K562 (cell line): ENCODE measurements around the gene ISG20L2. TPM values are rescaled to one million over a fixed set of nuclear protein-coding genes. Genes with fewer than 3 reads are reported as not detected.

Experiments used
- CC2D1A ChIP-seq: fragments of 450-650 bp; IDR thresholded peaks from 2 replicates; pipeline ENCODE4 v1.6.1; 2017; ENCODE audit warnings: mild to moderate bottlenecking
- CHD4 ChIP-seq: fragments of 200-600 bp; sonication (generic); IDR thresholded peaks from 3 replicates; pipeline ENCODE4 v1.6.1; 2012; ENCODE audit warnings: low read depth, mild to moderate bottlenecking, mixed read lengths, low read length, inconsistent platforms; ENCODE audit not compliant: insufficient read depth, insufficient replicate concordance, poor library complexity, severe bottlenecking
- CSDE1 ChIP-seq, 2 experiments: fragments of 450-650 bp; IDR thresholded peaks; 2 replicates each; pipeline ENCODE4 v1.6.1; 2016; ENCODE audit warnings: mild to moderate bottlenecking in 1 of 2
- CTBP1 ChIP-seq: fragments of 450-650 bp; IDR thresholded peaks from 2 replicates; pipeline ENCODE4 v1.6.1; 2016; ENCODE audit warnings: borderline replicate concordance
- HMGN3 ChIP-seq: IDR thresholded peaks from 2 replicates; pipeline ENCODE4 v1.6.1; 2011; ENCODE audit warnings: borderline replicate concordance, low read depth, mild to moderate bottlenecking, mixed read lengths, low read length; ENCODE audit not compliant: insufficient read length; ENCODE audit errors: extremely low read depth
- JUNB ChIP-seq: fragments of 450-650 bp; formaldehyde crosslinking; conservative IDR thresholded peaks from 2 replicates; pipeline ENCODE4 v1.4.0; 2020; ENCODE audit warnings: mild to moderate bottlenecking
- MAZ ChIP-seq, 2 experiments: fragments of 450-650 bp in 1 of 2; sonication (generic) in 1 of 2; formaldehyde crosslinking; IDR thresholded peaks in 1 of 2; conservative IDR thresholded peaks in 1 of 2; 2 replicates each; pipeline versions ENCODE4 v1.4.0 to v1.5.0; 2020; ENCODE audit warnings: mild to moderate bottlenecking in 1 of 2, missing genetic modification reagents in 1 of 2
- MXI1 ChIP-seq: IDR thresholded peaks from 2 replicates; pipeline ENCODE4 v1.6.1; 2011; ENCODE audit warnings: low read depth, mild to moderate bottlenecking, improper control_type of control experiment, low read length
- NFATC3 ChIP-seq: fragments of 450-650 bp; IDR thresholded peaks from 2 replicates; pipeline ENCODE4 v1.6.1; 2017; ENCODE audit warnings: mild to moderate bottlenecking
- PCBP1 ChIP-seq: fragments of 200-400 bp; formaldehyde crosslinking; IDR thresholded peaks from 2 replicates; pipeline ENCODE4 v1.6.1; 2018; ENCODE audit warnings: mild to moderate bottlenecking, low read depth, low read length; ENCODE audit not compliant: poor library complexity, severe bottlenecking
- SMC3 ChIP-seq: conservative IDR thresholded peaks from 2 replicates; pipeline ENCODE4 v1.6.1; 2011; ENCODE audit warnings: low read depth, low read length, improper control_type of control experiment; ENCODE audit not compliant: insufficient read depth
- STAT5B ChIP-seq: fragments of 250-450 bp; sonication (Bioruptor Pico); IDR thresholded peaks from 2 replicates; pipeline ENCODE4 v1.8.0; 2021; ENCODE audit warnings: mild to moderate bottlenecking, inconsistent platforms
- ZBTB7A ChIP-seq: IDR thresholded peaks from 2 replicates; pipeline ENCODE4 v1.6.1; 2011; ENCODE audit warnings: low read depth, mild to moderate bottlenecking, low read length, moderate library complexity, borderline replicate concordance; ENCODE audit not compliant: control insufficient read depth
- ZBTB8A ChIP-seq: fragments of 450-650 bp; IDR thresholded peaks from 2 replicates; pipeline ENCODE4 v1.6.1; 2018; ENCODE audit warnings: mild to moderate bottlenecking, moderate library complexity; ENCODE audit not compliant: partially characterized antibody
- ZKSCAN8 ChIP-seq: fragments of 200-800 bp; sonication (Bioruptor generic); IDR thresholded peaks from 2 replicates; pipeline ENCODE4 v1.6.1; 2016; ENCODE audit warnings: missing genetic modification characterization, missing compliant biosample characterization
- ZNF785 ChIP-seq: fragments of 250-450 bp; sonication (Bioruptor Pico); IDR thresholded peaks from 2 replicates; pipeline ENCODE4 v1.4.0; 2020; ENCODE audit warnings: mild to moderate bottlenecking
- polyA plus RNA-seq, 8 experiments: library from polyadenylated mRNA; depleted of rRNA in 4 of 8; stranded (reverse) in 5 of 8; unstranded in 3 of 8; fragments of >200 nt; fragmentation: Nextera tagmentation in 2 of 8; fragmentation: Illumina TruSeq in 1 of 8; extraction: Ambion mirVana in 2 of 8; extraction: Trizol in 1 of 8; gene quantifications; 2 replicates each; pipeline versions ENCODE4 v1.2.1 to v1.2.3, GENCODE V29; 2011 to 2014; ENCODE audit warnings: inconsistent platforms in 1 of 8, missing spikeins in 1 of 8
- total RNA-seq, 7 experiments: library from RNA; depleted of rRNA in 6 of 7; stranded (reverse); fragments of >200 nt in 6 of 7; fragmentation: Illumina TruSeq in 2 of 7; extraction: Trizol in 2 of 7; gene quantifications; 2 replicates each; pipeline versions ENCODE4 v1.2.1 to v1.2.3, GENCODE V29; 2011 to 2021; ENCODE audit warnings: low replicate concordance in 1 of 7
- TF ChIP-seq, protein P1 (sequence below), 2 experiments: IDR thresholded peaks; 2 replicates each; pipeline ENCODE4 v1.6.1; 2011; ENCODE audit warnings: borderline replicate concordance in 1 of 2, control low read depth in 1 of 2, low read depth in 1 of 2, low read length in 1 of 2, mild to moderate bottlenecking in 1 of 2, mixed read lengths in 1 of 2, moderate library complexity in 1 of 2; ENCODE audit not compliant: insufficient read depth in 1 of 2, insufficient read length in 1 of 2, poor library complexity in 1 of 2, severe bottlenecking in 1 of 2; ENCODE audit errors: extremely low read depth in 1 of 2
- TF ChIP-seq, protein P2 (sequence below): fragments of 450-650 bp; IDR thresholded peaks from one replicate; pipeline ENCODE4 v1.6.1; 2018; ENCODE audit warnings: mild to moderate bottlenecking, moderate library complexity; ENCODE audit not compliant: partially characterized antibody
- TF ChIP-seq, protein P3 (sequence below): IDR thresholded peaks from 2 replicates; pipeline ENCODE4 v1.6.1; 2011; ENCODE audit warnings: borderline replicate concordance, low read depth, mild to moderate bottlenecking, moderate library complexity, low read length; ENCODE audit not compliant: insufficient read depth, poor library complexity, severe bottlenecking

ISG20L2 gene
- total and polyA plus RNA-seq, 9 of the 15 experiments (the other 6 are each of a cell fraction or from before 2014, with no cell fraction given), result 21.3 to 130 (median 50.3) TPM

DNA sequence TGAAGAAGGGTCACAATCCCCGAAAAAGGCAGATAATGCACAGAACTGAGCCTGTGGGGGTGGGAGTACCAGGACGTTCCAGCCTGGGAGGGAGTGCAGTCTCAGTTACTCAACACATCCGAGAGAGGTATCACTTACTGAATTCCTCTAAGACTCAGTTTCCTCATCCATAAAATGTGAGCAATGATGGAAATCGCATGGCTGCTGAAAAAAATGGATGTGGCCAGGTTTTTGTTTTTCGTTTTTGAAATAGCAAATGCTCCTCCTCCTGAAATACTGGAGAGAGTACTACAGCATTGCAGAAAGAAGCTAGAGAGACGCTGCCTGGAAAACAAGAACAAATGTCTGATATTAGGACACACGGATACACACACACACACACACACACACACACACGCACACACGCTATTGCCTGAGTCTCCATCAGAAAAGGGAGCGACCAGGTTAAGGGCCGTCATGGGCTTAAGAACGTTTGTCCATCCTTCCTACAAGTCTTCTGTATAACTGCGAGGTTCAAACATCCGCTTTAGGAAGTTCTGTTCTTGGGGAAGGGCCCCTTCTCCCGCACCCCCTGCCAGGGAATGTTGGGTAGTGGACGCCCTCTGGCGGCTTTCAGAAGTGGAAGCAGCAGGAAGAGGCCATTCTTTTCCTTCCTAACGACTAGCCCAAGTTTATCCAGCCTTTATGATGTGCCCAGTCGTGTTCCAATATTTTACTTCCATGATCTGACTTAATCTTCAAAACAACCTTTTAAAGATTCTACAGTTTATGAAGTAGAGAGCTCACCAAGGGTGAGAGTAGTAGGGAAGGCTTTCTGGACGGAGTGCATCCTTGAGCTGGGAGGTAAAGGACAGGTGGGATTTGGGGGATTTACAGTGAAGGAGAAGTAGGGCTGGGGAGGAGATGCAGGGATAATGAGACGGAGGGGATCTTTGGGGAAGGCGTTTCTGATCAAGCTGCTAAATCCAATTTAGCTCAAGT is 50.7 kb downstream of the ISG20L2 start (continued):
- TF ChIP-seq ZBTB8A (no peak), NFATC3 (0 out of 2 replicates have a peak, but pooled peaks have one; percentile 25), MXI1 (0 out of 2 replicates have a peak, but pooled peaks have one; percentile 15), CC2D1A (peak; percentile 83), CSDE1 (IDR thresholded peaks at IDR 0.05) (no peak), PCBP1 (no peak), SMC3 (peak; percentile 94), CTBP1 (peak; percentile 17; the same call in 1 of the 2 replicates), ZKSCAN8 (CRISPR knock-in tag) (no peak), JUNB (CRISPR knock-in tag) (no peak), CHD4 (no peak), ZBTB7A (peak; percentile 85; the same call in 1 of the 2 replicates), STAT5B (CRISPR knock-in tag) (no peak), HMGN3 (no peak), ZNF785 (CRISPR knock-in tag) (no peak), MAZ (CRISPR knock-in tag; conservative IDR thresholded peaks at IDR 0.05 in 1 of 2, IDR thresholded peaks at IDR 0.05 in 1 of 2) (peak; percentile 47 to 92; a peak in 3 of 4 replicates)
- TF ChIP-seq, protein P1, sequence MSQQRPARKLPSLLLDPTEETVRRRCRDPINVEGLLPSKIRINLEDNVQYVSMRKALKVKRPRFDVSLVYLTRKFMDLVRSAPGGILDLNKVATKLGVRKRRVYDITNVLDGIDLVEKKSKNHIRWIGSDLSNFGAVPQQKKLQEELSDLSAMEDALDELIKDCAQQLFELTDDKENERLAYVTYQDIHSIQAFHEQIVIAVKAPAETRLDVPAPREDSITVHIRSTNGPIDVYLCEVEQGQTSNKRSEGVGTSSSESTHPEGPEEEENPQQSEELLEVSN (IDR thresholded peaks at IDR 0.05; ENCODE audit: borderline replicate concordance in 1 of 2, extremely low read depth in 1 of 2, insufficient read depth in 1 of 2, insufficient read length in 1 of 2, low read depth in 1 of 2, low read length in 1 of 2, poor library complexity in 1 of 2, severe bottlenecking in 1 of 2), result no peak
- TF ChIP-seq, protein P2, sequence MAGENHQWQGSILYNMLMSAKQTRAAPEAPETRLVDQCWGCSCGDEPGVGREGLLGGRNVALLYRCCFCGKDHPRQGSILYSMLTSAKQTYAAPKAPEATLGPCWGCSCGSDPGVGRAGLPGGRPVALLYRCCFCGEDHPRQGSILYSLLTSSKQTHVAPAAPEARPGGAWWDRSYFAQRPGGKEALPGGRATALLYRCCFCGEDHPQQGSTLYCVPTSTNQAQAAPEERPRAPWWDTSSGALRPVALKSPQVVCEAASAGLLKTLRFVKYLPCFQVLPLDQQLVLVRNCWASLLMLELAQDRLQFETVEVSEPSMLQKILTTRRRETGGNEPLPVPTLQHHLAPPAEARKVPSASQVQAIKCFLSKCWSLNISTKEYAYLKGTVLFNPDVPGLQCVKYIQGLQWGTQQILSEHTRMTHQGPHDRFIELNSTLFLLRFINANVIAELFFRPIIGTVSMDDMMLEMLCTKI, result no peak
- TF ChIP-seq, protein P3, sequence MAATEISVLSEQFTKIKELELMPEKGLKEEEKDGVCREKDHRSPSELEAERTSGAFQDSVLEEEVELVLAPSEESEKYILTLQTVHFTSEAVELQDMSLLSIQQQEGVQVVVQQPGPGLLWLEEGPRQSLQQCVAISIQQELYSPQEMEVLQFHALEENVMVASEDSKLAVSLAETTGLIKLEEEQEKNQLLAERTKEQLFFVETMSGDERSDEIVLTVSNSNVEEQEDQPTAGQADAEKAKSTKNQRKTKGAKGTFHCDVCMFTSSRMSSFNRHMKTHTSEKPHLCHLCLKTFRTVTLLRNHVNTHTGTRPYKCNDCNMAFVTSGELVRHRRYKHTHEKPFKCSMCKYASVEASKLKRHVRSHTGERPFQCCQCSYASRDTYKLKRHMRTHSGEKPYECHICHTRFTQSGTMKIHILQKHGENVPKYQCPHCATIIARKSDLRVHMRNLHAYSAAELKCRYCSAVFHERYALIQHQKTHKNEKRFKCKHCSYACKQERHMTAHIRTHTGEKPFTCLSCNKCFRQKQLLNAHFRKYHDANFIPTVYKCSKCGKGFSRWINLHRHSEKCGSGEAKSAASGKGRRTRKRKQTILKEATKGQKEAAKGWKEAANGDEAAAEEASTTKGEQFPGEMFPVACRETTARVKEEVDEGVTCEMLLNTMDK, result peak; percentile 28
